ENCODE data around the gene ANAPC16.
"Not testable (repeated sequence)": the region's sequence is repeated elsewhere in the genome, so short reads cannot be mapped to it uniquely, and the experiment has no call there.

Gene ANAPC16

DNA sequence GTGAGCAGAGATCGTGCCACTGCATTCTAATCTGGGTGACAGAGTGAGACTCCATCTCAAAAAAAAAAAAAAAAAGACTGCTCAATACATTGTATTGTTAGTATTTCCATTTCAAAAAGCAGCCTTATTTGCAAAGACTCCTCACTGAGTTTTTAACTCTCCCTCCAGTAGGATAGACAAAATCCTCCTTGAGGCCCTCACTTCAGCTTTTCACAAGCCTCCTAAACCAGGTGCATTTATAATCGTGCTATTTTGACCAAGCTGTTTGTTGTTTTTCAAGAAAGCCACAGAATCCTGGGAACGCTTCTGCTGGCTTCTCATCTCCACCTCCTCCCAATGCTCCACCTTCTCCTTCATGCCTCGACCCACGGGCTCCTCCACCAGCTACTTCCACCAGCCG, 51.6 kb downstream of the ANAPC16 start:
- H3K27ac ChIP-seq, result no peak overlapping the region
- TF ChIP-seq, protein P1, sequence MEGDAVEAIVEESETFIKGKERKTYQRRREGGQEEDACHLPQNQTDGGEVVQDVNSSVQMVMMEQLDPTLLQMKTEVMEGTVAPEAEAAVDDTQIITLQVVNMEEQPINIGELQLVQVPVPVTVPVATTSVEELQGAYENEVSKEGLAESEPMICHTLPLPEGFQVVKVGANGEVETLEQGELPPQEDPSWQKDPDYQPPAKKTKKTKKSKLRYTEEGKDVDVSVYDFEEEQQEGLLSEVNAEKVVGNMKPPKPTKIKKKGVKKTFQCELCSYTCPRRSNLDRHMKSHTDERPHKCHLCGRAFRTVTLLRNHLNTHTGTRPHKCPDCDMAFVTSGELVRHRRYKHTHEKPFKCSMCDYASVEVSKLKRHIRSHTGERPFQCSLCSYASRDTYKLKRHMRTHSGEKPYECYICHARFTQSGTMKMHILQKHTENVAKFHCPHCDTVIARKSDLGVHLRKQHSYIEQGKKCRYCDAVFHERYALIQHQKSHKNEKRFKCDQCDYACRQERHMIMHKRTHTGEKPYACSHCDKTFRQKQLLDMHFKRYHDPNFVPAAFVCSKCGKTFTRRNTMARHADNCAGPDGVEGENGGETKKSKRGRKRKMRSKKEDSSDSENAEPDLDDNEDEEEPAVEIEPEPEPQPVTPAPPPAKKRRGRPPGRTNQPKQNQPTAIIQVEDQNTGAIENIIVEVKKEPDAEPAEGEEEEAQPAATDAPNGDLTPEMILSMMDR (conservative IDR thresholded peaks at IDR 0.05), result no peak

DNA sequence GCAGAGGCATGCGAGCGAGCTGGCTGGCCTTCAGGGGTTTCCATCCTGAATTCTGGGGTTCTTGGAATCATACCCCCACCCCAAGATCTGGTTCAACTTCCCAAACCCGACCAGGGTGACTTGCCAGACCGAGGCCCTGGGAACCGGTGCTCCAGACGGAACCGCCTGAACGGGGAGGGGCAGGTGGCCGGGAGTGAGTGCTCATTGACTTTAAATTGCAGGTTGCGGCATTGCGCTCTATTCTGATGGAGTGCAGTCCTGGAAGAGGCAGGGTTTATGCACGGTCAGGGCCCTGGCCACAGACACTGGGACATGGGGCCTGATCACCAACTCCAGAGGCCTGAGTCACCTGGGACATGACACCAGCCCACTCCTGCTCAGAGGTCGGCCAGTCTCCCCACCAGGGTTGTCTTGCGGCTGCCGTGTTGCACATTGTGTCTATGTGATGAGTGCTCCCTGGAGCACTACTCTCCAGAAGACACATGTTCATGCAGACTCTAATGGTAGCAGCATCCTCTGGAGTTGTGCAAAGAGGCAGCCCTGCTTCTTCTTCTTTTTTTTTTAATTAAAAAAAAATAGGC, 52.1 kb downstream of the ANAPC16 start:
- H3K27ac ChIP-seq, result no peak overlapping the region

DNA sequence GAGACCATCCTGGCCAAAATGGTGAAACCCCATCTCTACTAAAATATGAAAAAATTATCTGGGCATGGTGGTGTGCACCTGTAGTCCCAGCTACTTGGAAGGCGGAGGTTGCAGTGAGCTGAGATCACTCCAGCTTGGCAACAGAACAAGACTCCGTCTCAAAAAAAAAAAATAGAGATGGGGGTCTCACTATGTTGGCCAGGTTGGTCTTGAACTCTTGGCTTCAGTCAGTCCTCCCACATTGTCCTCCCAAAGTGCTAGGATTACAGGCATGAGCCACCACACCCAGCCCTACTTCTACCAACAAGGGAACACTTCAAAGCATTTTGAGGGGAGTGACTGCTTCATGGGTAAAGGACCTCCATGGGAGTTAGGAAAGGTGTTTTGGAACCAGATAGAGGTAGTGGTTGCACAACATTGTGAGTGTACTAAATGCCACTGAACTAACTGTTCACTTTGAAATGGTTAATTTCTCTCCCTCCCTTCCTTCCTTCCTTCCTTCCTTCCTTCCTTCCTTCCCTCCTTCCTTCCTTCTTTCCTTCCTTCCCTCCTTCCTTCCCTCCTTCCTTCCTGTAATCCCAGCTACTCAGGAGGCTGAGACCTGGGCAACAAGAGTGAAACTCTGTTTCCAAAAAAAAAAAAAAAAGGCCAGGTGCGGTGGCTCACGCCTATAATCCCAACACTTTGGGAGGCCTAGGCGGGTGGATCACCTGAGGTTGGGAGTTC, 52.8 kb downstream of the ANAPC16 start:
- H3K27ac ChIP-seq, result not testable (repeated sequence)

More for the DNA sequence above, 52.1 kb downstream of the ANAPC16 start:
- TF ChIP-seq, protein P1 (conservative IDR thresholded peaks at IDR 0.05), result no peak

DNA sequence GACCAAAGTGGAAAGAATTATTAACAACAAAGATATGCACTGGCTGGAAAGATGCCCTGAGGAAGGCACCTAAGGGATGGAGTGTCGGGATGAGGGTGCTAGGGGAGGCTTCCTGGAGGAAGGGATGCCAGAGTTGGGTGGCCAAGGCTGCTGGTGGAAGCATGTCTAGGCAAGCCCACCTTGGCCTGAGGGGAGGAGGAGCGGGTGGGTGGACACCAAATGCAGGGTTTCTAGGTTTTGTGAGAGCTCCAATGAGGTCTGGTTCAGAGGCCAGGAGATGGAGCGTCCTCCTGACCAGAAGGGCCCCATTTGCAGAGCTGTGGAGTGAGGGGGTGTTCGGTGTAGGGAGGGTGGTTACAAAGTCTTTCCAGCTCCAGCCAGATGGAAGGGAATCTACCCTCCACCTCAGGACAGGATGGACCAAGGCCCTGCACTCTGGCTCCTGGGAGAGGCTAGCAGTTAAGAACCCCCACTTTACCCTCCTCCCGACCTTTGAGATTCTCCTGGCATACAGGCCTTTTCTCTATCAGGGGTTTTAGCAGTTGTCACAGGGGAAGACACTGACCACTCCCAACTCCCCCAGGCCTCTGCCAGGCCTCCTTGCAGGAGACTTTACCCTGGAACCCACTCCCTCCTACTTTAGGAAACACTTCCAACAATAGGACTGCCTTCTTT, 54.9 kb downstream of the ANAPC16 start:
- H3K27ac ChIP-seq, result no peak overlapping the region; the same call in 1 of the 2 replicates
- TF ChIP-seq, protein P1 (conservative IDR thresholded peaks at IDR 0.05), result no peak

GRCh38 chr10:72272689-72273409, 57.0 kb downstream of the ANAPC16 start:
- TF ChIP-seq, protein P1 (conservative IDR thresholded peaks at IDR 0.05), result no peak
- peak overlapping the region; percentile 98 for H3K27ac ChIP-seq

- peak within 1 kb of the TSS; percentile 98 for H3K27ac ChIP-seq
- TF ChIP-seq, protein P1 (conservative IDR thresholded peaks at IDR 0.05), result no peak
Observed at GRCh38 chr10:72273410-72274212, 57.8 kb downstream of the ANAPC16 start, which contains the start of gene DDIT4. Gene DDIT4, plus strand, starts transcription at chr10:72273924. Its CDS starts 293 bp downstream, at chr10:72274217.

GRCh38 chr10:72274213-72274729, 58.5 kb downstream of the ANAPC16 start:
- TF ChIP-seq, protein P1 (conservative IDR thresholded peaks at IDR 0.05), result no peak
- H3K27ac ChIP-seq, result peak overlapping the region; percentile 98

All from VCaP (cell line).